Gastrocnemius medialis (tissue), 4 donors: ENCODE measurements around the gene COPS3. TPM values are rescaled to one million over a fixed set of nuclear protein-coding genes. Genes with fewer than 3 reads are reported as not detected.

ENCODE experiments used
- ATAC-seq, 2 donors: fragments of 150-250 bp; one replicate each; pipeline ENCODE4 v1.9.1; 2016
- DNase-seq, 2 donors: peaks; one replicate each; pipeline ENCODE4 v3.0.0-alpha.2; 2019
- H3K27ac ChIP-seq, 4 donors: fragments of 200-600 bp; sonication (generic); 1 replicate in 1 of 4; 2 replicates in 3 of 4; pipeline ENCODE4 v1.5.1; 2016 to 2018; ENCODE audit warnings: mild to moderate bottlenecking in 2 of 4, moderate library complexity in 1 of 4
- H3K27me3 ChIP-seq, 3 donors: fragments of 200-600 bp; sonication (generic) in 2 of 3; 1 replicate in 1 of 3; 2 replicates in 2 of 3; pipeline versions ENCODE4 v1.5.1 to v1.6.0; 2016 to 2019; ENCODE audit warnings: mild to moderate bottlenecking in 1 of 3, moderate library complexity in 1 of 3
- H3K36me3 ChIP-seq, 2 donors: fragments of 200-600 bp; sonication (generic) in 1 of 2; one replicate each; pipeline ENCODE4 v1.5.1; 2017 to 2018
- H3K4me1 ChIP-seq, 2 donors: fragments of 200-600 bp; sonication (generic) in 1 of 2; one replicate each; pipeline ENCODE4 v1.5.1; 2016 to 2017; ENCODE audit warnings: mild to moderate bottlenecking in 2 of 2
- H3K4me3 ChIP-seq, 4 donors: fragments of 200-600 bp; sonication (generic) in 3 of 4; 1 replicate in 1 of 4; 2 replicates in 3 of 4; pipeline ENCODE4 v1.5.1; 2016 to 2019; ENCODE audit warnings: mild to moderate bottlenecking in 2 of 4
- H3K9me3 ChIP-seq, 3 donors: fragments of 200-600 bp; sonication (generic) in 2 of 3; 1 replicate in 1 of 3; 2 replicates in 2 of 3; pipeline ENCODE4 v1.5.1; 2016 to 2019
- POLR2A ChIP-seq, 2 donors: fragments of 450-650 bp; IDR thresholded peaks; one replicate each; pipeline ENCODE4 v1.6.1; 2017; ENCODE audit warnings: antibody characterized with exemption in 2 of 2, mild to moderate bottlenecking in 2 of 2, moderate library complexity in 2 of 2
- in situ Hi-C, 4 donors: fragments of 200-750 bp; cut with MboI; loops; one replicate each; pipeline versions ENCODE4 v1.15.0 to v1.8.0; 2017; ENCODE audit warnings: low sequenced_read_pairs in 4 of 4
- intact Hi-C: fragments of 100-400 bp; cut with DNase I; formaldehyde crosslinking; loops from one replicate; pipeline ENCODE4 v1.15.1; 2023; ENCODE audit warnings: low total_unique reads
- total RNA-seq, 4 donors: library from RNA; depleted of rRNA; stranded (reverse); fragments of >200 nt; gene quantifications; one replicate each; pipeline versions ENCODE4 v1.1.0 to v1.2.3, GENCODE V29; 2016
- TF ChIP-seq, protein P1 (sequence below), 5 experiments: fragments of 450-650 bp in 3 of 5; fragments of 200-600 bp in 2 of 5; sonication (generic) in 2 of 5; IDR thresholded peaks in 4 of 5; conservative IDR thresholded peaks in 1 of 5; 1 replicate in 4 of 5; 2 replicates in 1 of 5; pipeline ENCODE4 v1.5.1; 2016 to 2019; ENCODE audit warnings: antibody characterized with exemption in 5 of 5, mild to moderate bottlenecking in 3 of 5, moderate library complexity in 3 of 5

The COPS3 gene
- total RNA-seq, 4 donors from 2014 or later: 145 to 249 (median 175) TPM

DNA sequence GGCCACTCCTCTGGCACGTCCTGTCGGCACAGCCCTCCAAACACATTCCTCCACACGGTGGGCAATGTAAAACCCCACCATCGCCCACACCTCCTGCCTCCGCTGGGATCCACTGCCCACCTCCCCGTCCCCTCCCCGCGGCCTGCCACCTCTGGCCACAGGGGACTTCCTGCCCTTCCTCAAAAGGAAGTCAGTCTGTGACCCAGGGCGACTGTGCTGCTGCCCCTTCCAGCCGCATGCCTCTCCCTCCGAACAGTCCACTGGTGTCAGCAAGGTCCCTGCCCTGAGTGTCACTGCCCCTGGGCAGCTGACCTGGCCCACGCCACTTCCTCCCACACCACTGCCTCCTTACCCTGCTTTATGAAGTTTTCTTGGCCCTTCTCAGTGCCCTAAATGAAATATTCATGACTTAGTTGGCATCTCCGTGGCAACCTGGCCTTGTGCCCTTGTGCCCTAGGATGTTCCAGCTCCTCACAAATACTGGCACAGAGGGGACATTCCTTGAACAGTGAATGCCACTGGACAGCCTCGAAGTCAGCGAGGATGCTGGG is 76.9 kb downstream of the COPS3 start:
- Histone ChIP-seq H3K4me1 (peaks cover 12 to 25% of the 10 kb centered on the region in 2 donors), H3K36me3 (no peaks in the 10 kb centered on the region), H3K4me3 (no peak overlapping the region), H3K27ac (peak overlapping the region in 3 of 4 donors; percentile 3 to 23 (median 23)), H3K9me3 (no peaks in the 10 kb centered on the region), H3K27me3 (no peaks in the 10 kb centered on the region)
- in situ Hi-C loops: no loop called here
- no peak for DNase-seq
- intact Hi-C loops: no loop called here
- no peak for ATAC-seq
- TF ChIP-seq, protein P1, sequence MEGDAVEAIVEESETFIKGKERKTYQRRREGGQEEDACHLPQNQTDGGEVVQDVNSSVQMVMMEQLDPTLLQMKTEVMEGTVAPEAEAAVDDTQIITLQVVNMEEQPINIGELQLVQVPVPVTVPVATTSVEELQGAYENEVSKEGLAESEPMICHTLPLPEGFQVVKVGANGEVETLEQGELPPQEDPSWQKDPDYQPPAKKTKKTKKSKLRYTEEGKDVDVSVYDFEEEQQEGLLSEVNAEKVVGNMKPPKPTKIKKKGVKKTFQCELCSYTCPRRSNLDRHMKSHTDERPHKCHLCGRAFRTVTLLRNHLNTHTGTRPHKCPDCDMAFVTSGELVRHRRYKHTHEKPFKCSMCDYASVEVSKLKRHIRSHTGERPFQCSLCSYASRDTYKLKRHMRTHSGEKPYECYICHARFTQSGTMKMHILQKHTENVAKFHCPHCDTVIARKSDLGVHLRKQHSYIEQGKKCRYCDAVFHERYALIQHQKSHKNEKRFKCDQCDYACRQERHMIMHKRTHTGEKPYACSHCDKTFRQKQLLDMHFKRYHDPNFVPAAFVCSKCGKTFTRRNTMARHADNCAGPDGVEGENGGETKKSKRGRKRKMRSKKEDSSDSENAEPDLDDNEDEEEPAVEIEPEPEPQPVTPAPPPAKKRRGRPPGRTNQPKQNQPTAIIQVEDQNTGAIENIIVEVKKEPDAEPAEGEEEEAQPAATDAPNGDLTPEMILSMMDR (IDR thresholded peaks at IDR 0.05 in 4 of 5, conservative IDR thresholded peaks at IDR 0.05 in 1 of 5): no peak
- TF ChIP-seq POLR2A (IDR thresholded peaks at IDR 0.05): no peak

DNA sequence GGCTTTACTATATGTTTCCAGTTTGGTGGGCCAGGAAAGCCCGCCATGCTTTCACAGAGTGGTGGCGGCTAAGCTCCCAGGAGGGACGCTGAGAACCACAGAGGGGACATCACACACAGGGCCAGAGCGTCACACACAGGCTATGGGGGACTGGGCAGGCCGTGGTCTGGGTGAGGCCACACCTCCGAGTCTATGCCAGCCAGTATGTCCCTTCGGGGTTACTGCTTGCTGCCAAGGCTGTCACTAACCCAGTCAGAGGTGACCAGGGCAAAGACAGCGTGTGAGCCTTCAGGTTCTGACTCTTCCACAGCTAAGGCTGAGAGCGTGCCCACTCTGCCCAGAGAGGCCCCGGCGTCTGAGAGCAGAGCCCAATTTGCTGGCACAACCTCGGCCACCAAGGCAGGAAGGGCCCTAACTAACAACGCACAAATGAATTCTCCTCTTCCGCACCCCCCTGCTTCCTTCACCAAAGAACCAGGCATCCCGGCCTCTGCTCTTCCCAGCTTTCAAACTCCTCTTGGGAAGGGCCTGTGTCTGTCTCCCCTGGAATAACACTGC is 77.8 kb downstream of the COPS3 start:
- in situ Hi-C loops (no loop called here), intact Hi-C loops (no loop called here)
- ATAC-seq: no peak
- Histone ChIP-seq H3K36me3 (no peaks in the 10 kb centered on the region), H3K27me3 (no peaks in the 10 kb centered on the region), H3K9me3 (no peaks in the 10 kb centered on the region), H3K27ac (no peak overlapping the region), H3K4me1 (peaks cover 12 to 25% of the 10 kb centered on the region in 2 donors), H3K4me3 (no peak overlapping the region)
- TF ChIP-seq, protein P1 (IDR thresholded peaks at IDR 0.05 in 4 of 5, conservative IDR thresholded peaks at IDR 0.05 in 1 of 5): no peak
- no peak for TF ChIP-seq POLR2A (IDR thresholded peaks at IDR 0.05)
- no peak for DNase-seq

DNA sequence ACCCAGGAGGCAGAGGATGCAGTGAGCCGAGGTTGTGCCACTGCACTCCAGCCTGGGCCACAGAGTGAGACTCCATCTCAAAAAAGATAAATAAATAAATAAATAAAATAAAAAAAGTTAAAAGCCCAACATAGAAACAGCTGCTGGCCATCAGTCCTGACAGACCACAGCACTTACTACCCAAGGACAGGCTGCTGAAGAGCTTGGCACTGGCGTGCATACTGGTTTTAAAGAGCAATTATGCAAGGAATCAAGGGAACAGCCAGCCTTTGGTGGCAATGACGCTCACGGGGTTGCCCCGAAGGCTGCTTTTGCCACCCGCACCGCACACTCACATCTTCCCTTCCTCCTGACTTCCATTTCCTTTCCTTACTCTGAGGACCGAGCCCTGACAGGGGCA is 79.1 kb downstream of the COPS3 start:
- no peak overlapping the region for H3K27ac ChIP-seq
- peaks cover 12 to 25% of the 10 kb centered on the region in 2 donors for H3K4me1 ChIP-seq
- DNase-seq (no peak), ATAC-seq (no peak)
- no peak overlapping the region for H3K4me3 ChIP-seq
- in situ Hi-C loops: no loop called here
- H3K27me3 ChIP-seq: no peaks in the 10 kb centered on the region
- TF ChIP-seq POLR2A (IDR thresholded peaks at IDR 0.05): no peak
- TF ChIP-seq, protein P1 (IDR thresholded peaks at IDR 0.05 in 4 of 5, conservative IDR thresholded peaks at IDR 0.05 in 1 of 5): no peak
- intact Hi-C loops: no loop called here
- H3K9me3 ChIP-seq: no peaks in the 10 kb centered on the region
- H3K36me3 ChIP-seq: no peaks in the 10 kb centered on the region

DNA sequence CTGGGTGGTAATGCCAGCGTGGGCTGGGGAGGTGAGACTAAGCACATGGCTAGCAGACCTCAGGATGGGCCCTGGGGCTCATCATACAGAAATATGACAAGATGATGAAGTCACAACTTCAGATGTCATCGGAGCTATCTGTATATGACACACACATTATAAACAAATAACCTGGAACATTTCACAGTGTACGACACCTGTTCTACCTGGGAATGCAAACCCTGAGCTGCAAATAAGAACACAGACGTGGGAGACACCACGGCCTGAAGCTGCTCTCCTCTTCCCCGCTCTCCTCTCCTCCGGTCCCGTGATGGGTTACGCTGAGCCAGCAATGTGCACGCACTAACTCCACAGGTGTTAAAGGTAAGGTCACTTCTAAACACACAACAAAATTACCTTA is 79.8 kb downstream of the COPS3 start:
- Histone ChIP-seq H3K4me3 (no peak overlapping the region), H3K36me3 (no peaks in the 10 kb centered on the region), H3K4me1 (peaks cover 12 to 23% of the 10 kb centered on the region in 2 donors), H3K27me3 (no peaks in the 10 kb centered on the region), H3K9me3 (no peaks in the 10 kb centered on the region), H3K27ac (no peak overlapping the region)
- TF ChIP-seq, protein P1 (IDR thresholded peaks at IDR 0.05 in 4 of 5, conservative IDR thresholded peaks at IDR 0.05 in 1 of 5): no peak
- TF ChIP-seq POLR2A (IDR thresholded peaks at IDR 0.05): no peak
- intact Hi-C loops (no loop called here), in situ Hi-C loops (no loop called here)
- no peak for DNase-seq
- no peak for ATAC-seq

DNA sequence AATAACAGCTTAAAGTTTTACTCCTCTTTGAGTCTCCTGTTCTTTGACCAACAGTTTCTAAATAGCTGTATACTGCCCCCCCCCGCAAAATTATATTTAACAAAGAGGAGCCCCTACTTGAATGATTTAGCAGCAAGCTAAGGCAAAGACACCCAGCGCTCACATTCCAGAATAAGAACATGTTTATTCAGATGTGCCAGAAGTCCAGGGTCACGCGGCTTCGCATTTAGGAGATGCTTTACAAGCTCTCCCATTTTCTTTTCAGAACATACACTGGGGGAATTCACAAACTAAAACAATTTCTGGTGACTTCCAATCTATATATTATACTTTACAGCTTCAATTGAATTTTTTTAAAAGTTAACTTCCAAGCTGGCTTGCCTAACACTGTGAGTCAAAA is 80.2 kb downstream of the COPS3 start:
- no peaks in the 10 kb centered on the region for H3K36me3 ChIP-seq
- DNase-seq: no peak
- TF ChIP-seq, protein P1 (IDR thresholded peaks at IDR 0.05 in 4 of 5, conservative IDR thresholded peaks at IDR 0.05 in 1 of 5): no peak
- no peak for TF ChIP-seq POLR2A (IDR thresholded peaks at IDR 0.05)
- no peak overlapping the region for H3K27ac ChIP-seq
- H3K9me3 ChIP-seq: no peaks in the 10 kb centered on the region
- in situ Hi-C loops (no loop called here), intact Hi-C loops (no loop called here)
- no peak for ATAC-seq
- H3K27me3 ChIP-seq: no peaks in the 10 kb centered on the region
- peaks cover 12 to 23% of the 10 kb centered on the region in 2 donors for H3K4me1 ChIP-seq
- no peak overlapping the region for H3K4me3 ChIP-seq
